Measurements from ENCODE around the gene POLRMT.

Gene POLRMT

GRCh38 chr19:645912-646778, 12.8 kb upstream of the POLRMT start:
- ATAC-seq, result no peak

GRCh38 chr19:644789-645188, 11.5 kb upstream of the POLRMT start:
- ATAC-seq, result no peak
- no peak for TF ChIP-seq BACH2 (CRISPR knock-in tag; IDR thresholded peaks at IDR 0.05; ENCODE audit: borderline replicate concordance)
- no peak for TF ChIP-seq ZNF70 (CRISPR knock-in tag; IDR thresholded peaks at IDR 0.05)
- TF ChIP-seq ZFP30 (CRISPR knock-in tag; IDR thresholded peaks at IDR 0.05), result no peak
- no peak for TF ChIP-seq TSHZ2 (CRISPR knock-in tag; IDR thresholded peaks at IDR 0.05)
- no peak for TF ChIP-seq PPARA (CRISPR knock-in tag; IDR thresholded peaks at IDR 0.05; ENCODE audit: borderline replicate concordance)
- TF ChIP-seq ZNF565 (CRISPR knock-in tag; conservative IDR thresholded peaks at IDR 0.05; ENCODE audit: low read depth), result no peak
- no peak for TF ChIP-seq ZFP3 (CRISPR knock-in tag; IDR thresholded peaks at IDR 0.05)
- TF ChIP-seq ZNF8 (CRISPR knock-in tag; IDR thresholded peaks at IDR 0.05), result no peak
- TF ChIP-seq ISL1 (CRISPR knock-in tag; IDR thresholded peaks at IDR 0.05), result no peak
- no peak for TF ChIP-seq GLIS3 (CRISPR knock-in tag; IDR thresholded peaks at IDR 0.05)
- TF ChIP-seq CSRNP3 (CRISPR knock-in tag; IDR thresholded peaks at IDR 0.05), result no peak

More at GRCh38 chr19:645912-646778, 12.8 kb upstream of the POLRMT start:
- no peak for TF ChIP-seq ISL1 (CRISPR knock-in tag; IDR thresholded peaks at IDR 0.05)
- TF ChIP-seq ARNTL (CRISPR knock-in tag; IDR thresholded peaks at IDR 0.05; ENCODE audit: borderline replicate concordance, low read depth), result no peak
- TF ChIP-seq GLIS3 (CRISPR knock-in tag; IDR thresholded peaks at IDR 0.05), result no peak
- no peak for TF ChIP-seq PATZ1 (CRISPR knock-in tag; IDR thresholded peaks at IDR 0.05; ENCODE audit: borderline replicate concordance)
- no peak for TF ChIP-seq ZNF565 (CRISPR knock-in tag; conservative IDR thresholded peaks at IDR 0.05; ENCODE audit: low read depth)
- no peak for TF ChIP-seq TOX (CRISPR knock-in tag; IDR thresholded peaks at IDR 0.05; ENCODE audit: borderline replicate concordance)
- no peak for TF ChIP-seq SNAI2 (CRISPR knock-in tag; IDR thresholded peaks at IDR 0.05)
- no peak for TF ChIP-seq CSRNP3 (CRISPR knock-in tag; IDR thresholded peaks at IDR 0.05)
- TF ChIP-seq OSR1 (CRISPR knock-in tag; IDR thresholded peaks at IDR 0.05), result no peak
- no peak for TF ChIP-seq ZFP30 (CRISPR knock-in tag; IDR thresholded peaks at IDR 0.05)
- TF ChIP-seq BACH2 (CRISPR knock-in tag; IDR thresholded peaks at IDR 0.05; ENCODE audit: borderline replicate concordance), result no peak
- no peak for TF ChIP-seq ZNF70 (CRISPR knock-in tag; IDR thresholded peaks at IDR 0.05)
- TF ChIP-seq ZNF8 (CRISPR knock-in tag; IDR thresholded peaks at IDR 0.05), result no peak
- no peak for TF ChIP-seq RARB (CRISPR knock-in tag; IDR thresholded peaks at IDR 0.05)
- TF ChIP-seq TSHZ2 (CRISPR knock-in tag; IDR thresholded peaks at IDR 0.05), result no peak
- no peak for TF ChIP-seq POU6F1 (CRISPR knock-in tag; IDR thresholded peaks at IDR 0.05; ENCODE audit: borderline replicate concordance, low read depth)

Data from SK-N-SH treated with all-trans-retinoic acid at 6 μM for 48 hours (cell line).